Measurements from ENCODE around the gene CCDC167. TPM values are rescaled to one million over a fixed set of nuclear protein-coding genes. Genes with fewer than 3 reads are reported as not detected.

Gene CCDC167
- total and polyA plus RNA-seq, 2 of the 8 experiments (the other 6 are each of a cell fraction or from before 2014, with no cell fraction given) = 11.0 to 26.5 TPM

DNA sequence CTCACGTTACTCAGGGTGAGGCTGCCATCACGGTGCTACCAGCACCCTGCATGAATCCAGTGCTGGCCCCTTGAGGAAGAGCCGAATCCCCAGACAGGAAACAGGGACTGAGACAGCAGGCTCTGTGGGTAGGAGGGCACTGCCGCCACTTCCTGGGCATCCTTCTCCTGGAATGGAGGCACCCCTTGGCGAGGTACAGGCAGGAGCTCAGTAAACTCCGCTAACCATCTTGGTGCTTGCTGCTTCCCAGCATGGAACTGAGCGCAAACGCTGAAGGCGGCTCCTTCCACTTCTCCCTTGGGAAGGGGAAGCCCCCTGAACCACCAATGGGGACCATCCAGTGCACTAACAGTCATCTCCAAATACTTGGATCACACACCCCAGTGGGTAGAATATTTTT, 13.5 kb upstream of the CCDC167 start:
- Histone ChIP-seq H3K4ac (replicated peaks; ENCODE audit: insufficient read length, low read depth, low read length) (no peak overlapping the region), H3K4me2 (ENCODE audit: insufficient read depth in 1 of 2, low read depth in 2 of 2, low read length in 2 of 2) (peak overlapping the region; percentile 68 to 73), H3K4me3 (ENCODE audit: extremely low read depth in 1 of 4, insufficient read depth in 2 of 4, low read depth in 3 of 4, low read length in 4 of 4) (peak overlapping the region in 3 of 4 experiments; percentile 4 to 49 (median 10); a peak in 5 of 8 replicates), H4K5ac (ENCODE audit: insufficient read length, low read depth, low read length) (no peak overlapping the region), H3K79me2 (ENCODE audit: control insufficient read depth in 1 of 2, insufficient read depth in 2 of 2, low read length in 2 of 2) (no peaks in the 10 kb centered on the region), H2BK120ac (replicated peaks; ENCODE audit: low read depth, low read length) (peak overlapping the region; percentile 8), H2AK5ac (ENCODE audit: low read depth, low read length) (no peak overlapping the region), H4K91ac (replicated peaks; ENCODE audit: insufficient read length, low read length) (peak overlapping the region; percentile 93), H3K27ac (ENCODE audit: low read depth, low read length) (no peak overlapping the region), H2BK20ac (ENCODE audit: low read length) (peak overlapping the region; percentile 77; the same call in 1 of the 2 replicates), H3K14ac (ENCODE audit: insufficient read length) (no peak overlapping the region), H3K9me3 (ENCODE audit: insufficient read depth in 2 of 2, low read depth in 1 of 2, low read length in 1 of 2) (no peaks in the 10 kb centered on the region), H2AFZ (ENCODE audit: low read length) (peak overlapping the region; percentile 90; the same call in 1 of the 2 replicates), H4K8ac (ENCODE audit: extremely low read depth, insufficient read depth, low read length) (no peak overlapping the region), H3K18ac (ENCODE audit: extremely low read depth, low read length) (peak overlapping the region; percentile 25; the same call in 1 of the 2 replicates), H3K27me3 (replicated peaks in 1 of 4; ENCODE audit: control insufficient read depth in 3 of 4, extremely low read depth in 1 of 4, insufficient read depth in 3 of 4, low read length in 3 of 4) (peaks cover 0 to 29% (median 21%) of the 10 kb centered on the region in 4 experiments; a peak in 6 of 7 replicates), H3K36me3 (ENCODE audit: control insufficient read depth in 2 of 4, insufficient read depth in 4 of 4, low read length in 3 of 4) (no peaks in the 10 kb centered on the region), H3K4me1 (replicated peaks in 1 of 4; ENCODE audit: control insufficient read depth in 3 of 4, insufficient read depth in 4 of 4, low read length in 3 of 4) (peaks cover 2 to 51% (median 40%) of the 10 kb centered on the region in 4 experiments), H2BK15ac (ENCODE audit: low read length) (peak overlapping the region; percentile 93), H3K23me2 (ENCODE audit: low read depth, low read length) (peaks cover 5% of the 10 kb centered on the region), H3K79me1 (ENCODE audit: low read depth, low read length) (no peaks in the 10 kb centered on the region), H3K56ac (replicated peaks; ENCODE audit: insufficient read length, low read depth, low read length) (no peak overlapping the region), H2BK12ac (ENCODE audit: low read depth, low read length) (peak overlapping the region; percentile 94; the same call in 1 of the 2 replicates), H3K23ac (ENCODE audit: insufficient read length) (no peak overlapping the region), H4K20me1 (replicated peaks in 1 of 2; ENCODE audit: control insufficient read depth in 1 of 2, insufficient read depth in 2 of 2, low read length in 2 of 2) (no peaks in the 10 kb centered on the region), H2BK5ac (ENCODE audit: low read depth, low read length) (peak overlapping the region; percentile 53; the same call in 1 of the 2 replicates), H3K9ac (replicated peaks in 1 of 4; ENCODE audit: extremely low read depth in 1 of 4, low read depth in 3 of 4, low read length in 3 of 4) (no peak overlapping the region)
- FAIRE-seq (no peak), DNase-seq (ENCODE audit: low read depth in 1 of 2, low spot score in 2 of 2) (no peak)
- ChIA-PET POLR2A (ENCODE audit: partially characterized antibody) (interaction anchor here (1.0 to 2.7 kb wide), 7 partner anchors 11 to 32 kb away, joined by 3 to 10 read pairs (median 7); partner anchors contain the start of gene CCDC167), CTCF (ENCODE audit: partially characterized antibody) (interaction anchor here (0.6 to 2.8 kb wide), 14 partner anchors 11 to 192 kb away, joined by 3 to 14 read pairs (median 5); no protein-coding TSS in a partner anchor)
- WGBS, 2 experiments (ENCODE audit: extremely low coverage in 1 of 2, insufficient coverage in 1 of 2, insufficient read length in 1 of 2, insufficient replicate concordance in 2 of 2, low coverage in 1 of 2, low lambda C conversion rate in 2 of 2, missing lambda C conversion rate in 1 of 2) = 29% methylated on average over 9 of the region's 9 CpGs; no CpG with 5 or more reads in 1 of the 2 experiments
- TF ChIP-seq CHD2 (IDR thresholded peaks at IDR 0.05; ENCODE audit: low read length) = no peak
- no peak for TF ChIP-seq SIX5 (IDR thresholded peaks at IDR 0.05; ENCODE audit: low read depth, low read length)
- no peak for TF ChIP-seq GABPA (IDR thresholded peaks at IDR 0.05; ENCODE audit: borderline replicate concordance, insufficient read depth, low read length)
- TF ChIP-seq TAF7 (optimal IDR thresholded peaks at IDR 0.05; ENCODE audit: borderline replicate concordance, low read depth, low read length) = no peak
- no peak for TF ChIP-seq SP1 (IDR thresholded peaks at IDR 0.05; ENCODE audit: low read depth, low read length)
- TF ChIP-seq JUND (IDR thresholded peaks at IDR 0.05; ENCODE audit: low read length) = no peak
- no peak for TF ChIP-seq EP300 (IDR thresholded peaks at IDR 0.05; ENCODE audit: borderline replicate concordance in 1 of 2, low read depth in 2 of 2, low read length in 2 of 2)
